ENCODE measurements around the gene TRPC1. TPM values are rescaled to one million over a fixed set of nuclear protein-coding genes. Genes with fewer than 3 reads are reported as not detected.

Gene TRPC1
- total RNA-seq, 1 experiment from 2014 or later, result 10.9 TPM

GRCh38 chr3:142802891-142803290 lies 79.1 kb downstream of the TRPC1 start:
- Mint-ChIP-seq H3K4me1 (ENCODE audit: low read depth, unreplicated experiment) (peaks cover under 1% of the 10 kb centered on the region), H3K4me3 (ENCODE audit: low read depth, unreplicated experiment) (no peak overlapping the region), H3K27ac (ENCODE audit: unreplicated experiment) (no peak overlapping the region), H3K27me3 (ENCODE audit: unreplicated experiment) (no peaks in the 10 kb centered on the region), H3K36me3 (ENCODE audit: insufficient read depth, unreplicated experiment) (no peaks in the 10 kb centered on the region), H3K9me3 (ENCODE audit: low read depth, unreplicated experiment) (no peaks in the 10 kb centered on the region)
- intact Hi-C loops (cut with micrococcal nuclease; ENCODE audit: unreplicated experiment), result no loop called here
- TF ChIP-seq, protein P1, sequence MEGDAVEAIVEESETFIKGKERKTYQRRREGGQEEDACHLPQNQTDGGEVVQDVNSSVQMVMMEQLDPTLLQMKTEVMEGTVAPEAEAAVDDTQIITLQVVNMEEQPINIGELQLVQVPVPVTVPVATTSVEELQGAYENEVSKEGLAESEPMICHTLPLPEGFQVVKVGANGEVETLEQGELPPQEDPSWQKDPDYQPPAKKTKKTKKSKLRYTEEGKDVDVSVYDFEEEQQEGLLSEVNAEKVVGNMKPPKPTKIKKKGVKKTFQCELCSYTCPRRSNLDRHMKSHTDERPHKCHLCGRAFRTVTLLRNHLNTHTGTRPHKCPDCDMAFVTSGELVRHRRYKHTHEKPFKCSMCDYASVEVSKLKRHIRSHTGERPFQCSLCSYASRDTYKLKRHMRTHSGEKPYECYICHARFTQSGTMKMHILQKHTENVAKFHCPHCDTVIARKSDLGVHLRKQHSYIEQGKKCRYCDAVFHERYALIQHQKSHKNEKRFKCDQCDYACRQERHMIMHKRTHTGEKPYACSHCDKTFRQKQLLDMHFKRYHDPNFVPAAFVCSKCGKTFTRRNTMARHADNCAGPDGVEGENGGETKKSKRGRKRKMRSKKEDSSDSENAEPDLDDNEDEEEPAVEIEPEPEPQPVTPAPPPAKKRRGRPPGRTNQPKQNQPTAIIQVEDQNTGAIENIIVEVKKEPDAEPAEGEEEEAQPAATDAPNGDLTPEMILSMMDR (IDR thresholded peaks at IDR 0.05; ENCODE audit: unreplicated experiment), result no peak
- DNase-seq, result no peak
- CTCF ChIA-PET, result no interaction called here
- BruUV-seq (replicated peaks), result no TSS peak

DNA sequence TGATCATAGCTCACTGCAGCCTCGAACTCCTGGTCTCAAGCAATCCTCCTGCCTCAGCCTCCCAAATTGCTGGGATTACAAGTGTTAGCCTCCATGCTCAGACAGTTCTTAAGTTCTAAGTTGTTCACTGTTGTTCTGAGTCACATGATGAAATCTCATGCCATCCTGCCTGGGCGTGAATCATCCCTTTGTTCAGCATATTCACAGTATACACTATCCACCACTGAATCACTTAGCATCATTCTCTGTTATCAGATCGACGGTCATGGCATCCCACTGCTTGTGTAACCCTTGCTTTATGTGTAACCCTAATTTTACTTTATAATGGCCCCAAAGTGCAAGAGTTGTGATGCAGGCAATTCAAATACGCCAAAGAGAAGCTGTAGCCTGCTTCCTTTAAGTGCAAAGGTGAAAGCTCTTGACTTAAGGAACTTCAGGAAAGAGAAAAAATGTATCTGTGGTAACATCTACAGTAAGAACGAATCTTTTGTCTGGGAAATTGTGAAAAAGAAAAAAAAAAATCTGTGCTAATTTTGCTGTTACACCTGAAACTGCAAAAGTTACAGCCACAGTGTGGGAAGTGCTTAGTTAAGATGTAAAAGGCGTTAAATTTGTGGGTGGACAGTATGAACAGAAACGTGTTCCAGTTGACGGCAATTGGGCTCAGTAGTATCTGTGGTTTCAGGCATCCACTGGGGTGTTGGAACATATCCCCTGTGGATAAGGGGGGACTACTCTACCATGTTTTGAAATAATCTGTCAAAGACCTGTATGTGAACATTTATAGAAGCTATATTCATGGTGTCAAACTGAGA lies 84.5 kb downstream of the TRPC1 start:
- Mint-ChIP-seq H3K36me3 (ENCODE audit: insufficient read depth, unreplicated experiment) (no peaks in the 10 kb centered on the region), H3K4me1 (ENCODE audit: low read depth, unreplicated experiment) (peaks cover 8% of the 10 kb centered on the region), H3K27me3 (ENCODE audit: unreplicated experiment) (no peaks in the 10 kb centered on the region), H3K27ac (ENCODE audit: unreplicated experiment) (peak overlapping the region; percentile 24), H3K4me3 (ENCODE audit: low read depth, unreplicated experiment) (no peak overlapping the region), H3K9me3 (ENCODE audit: low read depth, unreplicated experiment) (no peaks in the 10 kb centered on the region)
- CTCF ChIA-PET, result interaction anchor here (1.2 kb wide), 1 partner anchor 20 kb away, joined by 4 read pairs; no protein-coding TSS in a partner anchor
- DNase-seq, result peak; percentile 27
- intact Hi-C loops (cut with micrococcal nuclease; ENCODE audit: unreplicated experiment), result no loop called here
- TF ChIP-seq, protein P1 (IDR thresholded peaks at IDR 0.05; ENCODE audit: unreplicated experiment), result no peak
- BruUV-seq (replicated peaks), result no TSS peak

DNA sequence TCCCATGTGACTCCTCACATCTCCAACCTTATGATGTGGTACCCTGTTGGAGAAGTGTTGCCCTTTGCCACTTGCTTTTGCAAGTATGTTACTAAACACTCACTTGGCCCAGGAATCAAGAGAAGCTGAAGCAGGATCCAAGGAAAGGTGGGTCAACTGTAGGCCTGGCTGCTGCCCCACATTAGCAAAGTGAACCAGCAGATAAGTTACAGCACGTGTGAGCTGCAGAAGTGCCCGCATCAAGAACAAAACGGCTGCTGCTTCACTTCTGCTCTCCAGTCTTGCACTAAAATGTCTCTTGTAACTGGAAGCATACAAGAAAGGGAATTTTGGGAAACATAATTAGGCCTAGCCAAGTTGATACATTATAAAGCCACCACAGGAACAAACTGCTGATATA lies 85.4 kb downstream of the TRPC1 start:
- no peaks in the 10 kb centered on the region for H3K9me3 Mint-ChIP-seq (ENCODE audit: low read depth, unreplicated experiment)
- CTCF ChIA-PET, result interaction anchor here (0.7 kb wide), 1 partner anchor 694 kb away, joined by 3 read pairs; no protein-coding TSS in a partner anchor
- no peak overlapping the region for H3K4me3 Mint-ChIP-seq (ENCODE audit: low read depth, unreplicated experiment)
- no peaks in the 10 kb centered on the region for H3K27me3 Mint-ChIP-seq (ENCODE audit: unreplicated experiment)
- no TSS peak for BruUV-seq (replicated peaks)
- no peak overlapping the region for H3K27ac Mint-ChIP-seq (ENCODE audit: unreplicated experiment)
- intact Hi-C loops (cut with micrococcal nuclease; ENCODE audit: unreplicated experiment), result no loop called here
- no peak for DNase-seq
- no peaks in the 10 kb centered on the region for H3K36me3 Mint-ChIP-seq (ENCODE audit: insufficient read depth, unreplicated experiment)
- TF ChIP-seq, protein P1 (IDR thresholded peaks at IDR 0.05; ENCODE audit: unreplicated experiment), result no peak
- peaks cover 8% of the 10 kb centered on the region for H3K4me1 Mint-ChIP-seq (ENCODE audit: low read depth, unreplicated experiment)

DNA sequence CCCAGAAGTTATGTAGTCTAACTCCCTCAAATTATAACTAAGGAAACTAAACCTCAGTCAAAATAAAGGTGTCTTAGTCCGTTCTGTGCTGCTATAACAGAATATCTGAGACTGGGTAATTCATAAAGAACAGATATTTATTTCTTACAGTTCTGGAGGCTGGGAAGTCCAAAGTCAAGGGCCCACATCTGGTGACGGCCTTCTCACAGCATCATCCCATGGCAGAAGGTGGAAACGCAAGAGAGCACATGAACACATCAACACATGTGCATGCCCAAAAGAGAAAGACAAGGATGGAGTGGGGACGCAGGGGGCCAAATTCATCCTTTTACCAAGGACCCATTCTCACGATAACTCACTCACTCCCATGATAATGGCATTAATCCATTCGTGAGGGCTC lies 92.0 kb downstream of the TRPC1 start:
- H3K27ac Mint-ChIP-seq (ENCODE audit: unreplicated experiment), result no peak overlapping the region
- no peak overlapping the region for H3K4me3 Mint-ChIP-seq (ENCODE audit: low read depth, unreplicated experiment)
- no peaks in the 10 kb centered on the region for H3K27me3 Mint-ChIP-seq (ENCODE audit: unreplicated experiment)
- no peaks in the 10 kb centered on the region for H3K4me1 Mint-ChIP-seq (ENCODE audit: low read depth, unreplicated experiment)
- DNase-seq, result no peak
- CTCF ChIA-PET, result no interaction called here
- no peaks in the 10 kb centered on the region for H3K36me3 Mint-ChIP-seq (ENCODE audit: insufficient read depth, unreplicated experiment)
- BruUV-seq (replicated peaks), result no TSS peak
- no peaks in the 10 kb centered on the region for H3K9me3 Mint-ChIP-seq (ENCODE audit: low read depth, unreplicated experiment)
- intact Hi-C loops (cut with micrococcal nuclease; ENCODE audit: unreplicated experiment), result no loop called here
- TF ChIP-seq, protein P1 (IDR thresholded peaks at IDR 0.05; ENCODE audit: unreplicated experiment), result no peak
